Natural killer cell (primary cell): ENCODE results near the gene CITED4. TPM values are rescaled to one million over a fixed set of nuclear protein-coding genes. Genes with fewer than 3 reads are reported as not detected.

Experiments used
- ATAC-seq, 3 donors: fragments of 150-1000 bp in 2 of 3; fragments of 200-7000 bp in 1 of 3; cut with Tn5 transposase; 1 replicate in 1 of 3; 2 replicates in 2 of 3; pipeline ENCODE4 v1.10.0; 2021; ENCODE audit warnings: mild to moderate bottlenecking in 2 of 3, moderate library complexity in 2 of 3
- DNase-seq, 2 donors: peaks; one replicate each; pipeline versions ENCODE4 v3.0.0 to v3.0.0-alpha.2; 2013 to 2021; ENCODE audit warnings: mixed read lengths in 1 of 2
- H3K27ac ChIP-seq: one replicate; pipeline ENCODE4 v1.5.1; 2013; ENCODE audit warnings: mild to moderate bottlenecking, low read length
- H3K27me3 ChIP-seq: one replicate; pipeline ENCODE4 v1.6.1; 2013; ENCODE audit warnings: low read length; ENCODE audit not compliant: control insufficient read depth, insufficient read depth
- H3K36me3 ChIP-seq: one replicate; pipeline ENCODE4 v1.6.1; 2013; ENCODE audit warnings: low read length; ENCODE audit not compliant: control insufficient read depth, insufficient read depth
- H3K4me1 ChIP-seq: one replicate; pipeline ENCODE4 v1.6.1; 2013; ENCODE audit warnings: low read length; ENCODE audit not compliant: control insufficient read depth, insufficient read depth
- H3K4me3 ChIP-seq: one replicate; pipeline ENCODE4 v1.5.1; 2013; ENCODE audit warnings: low read length
- H3K9me3 ChIP-seq: one replicate; pipeline ENCODE4 v1.6.1; 2013; ENCODE audit warnings: low read length; ENCODE audit not compliant: control insufficient read depth, insufficient read depth
- H3K27ac Mint-ChIP-seq, 2 donors: one replicate each; pipeline ENCODE4 v1.8.0; 2022; ENCODE audit warnings: mild to moderate bottlenecking in 2 of 2, mixed read lengths in 2 of 2, moderate library complexity in 1 of 2
- H3K27me3 Mint-ChIP-seq, 2 donors: one replicate each; pipeline ENCODE4 v1.8.0; 2022; ENCODE audit warnings: low read depth in 2 of 2, mixed read lengths in 2 of 2
- H3K36me3 Mint-ChIP-seq: one replicate; pipeline ENCODE4 v1.8.0; 2022; ENCODE audit warnings: mixed read lengths
- H3K4me1 Mint-ChIP-seq, 2 donors: one replicate each; pipeline ENCODE4 v1.8.0; 2022; ENCODE audit warnings: mixed read lengths in 2 of 2
- H3K4me3 Mint-ChIP-seq: one replicate; pipeline ENCODE4 v1.8.0; 2022; ENCODE audit warnings: mild to moderate bottlenecking, moderate library complexity, mixed read lengths
- H3K9me3 Mint-ChIP-seq, 2 donors: one replicate each; pipeline ENCODE4 v1.8.0; 2022; ENCODE audit warnings: mixed read lengths in 2 of 2
- CTCF ChIP-seq: fragments of 200-600 bp; IDR thresholded peaks from one replicate; pipeline ENCODE4 v1.8.0; 2022; ENCODE audit warnings: antibody characterized with exemption
- WGBS: methylation state at CpG from one replicate; pipeline ENCODE4 v1.1.7; 2013; ENCODE audit warnings: missing lambda C conversion rate; ENCODE audit not compliant: insufficient coverage; 5-methylcytosine and 5-hydroxymethylcytosine counted together
- intact Hi-C: fragments of 100-400 bp; cut with micrococcal nuclease; formaldehyde crosslinking; loops from one replicate; pipeline ENCODE4 v1.14.2; 2022
- total RNA-seq, 4 donors: library from RNA; stranded (reverse); fragments of 120-200 nt in 1 of 4; gene quantifications; one replicate each; pipeline versions ENCODE4 v1.2.3 to v1.2.4, GENCODE V29; 2013 to 2022

CITED4 gene
- total RNA-seq, 3 donors from 2014 or later (not counting 1 experiment from before 2014, with no cell fraction given) = 3.5 to 7.7 (median 4.9) TPM

DNA sequence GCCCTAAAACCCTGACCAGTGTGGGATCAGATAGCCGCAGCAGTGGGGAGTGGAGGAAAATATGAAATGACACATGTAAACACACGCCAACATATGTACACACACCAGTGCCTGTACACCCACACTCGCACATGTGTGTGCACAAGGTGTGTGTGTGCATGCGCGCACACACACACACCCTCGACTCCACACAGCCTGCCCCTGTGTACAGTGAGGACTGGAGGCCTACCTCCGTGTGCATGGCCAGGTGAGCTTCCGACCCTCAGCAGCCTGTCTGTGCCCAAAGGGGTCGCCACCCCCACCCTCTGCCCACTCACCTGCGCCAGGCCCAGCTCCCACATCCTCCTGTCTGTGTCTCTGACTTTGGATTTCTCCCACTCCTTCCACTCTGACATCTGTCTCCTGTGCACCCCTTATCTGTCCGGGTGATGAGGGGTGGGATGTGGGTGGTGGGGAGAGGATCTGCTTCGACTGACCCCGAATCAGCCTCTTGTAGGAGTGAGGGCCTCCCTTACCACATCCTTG lies 31.7 kb downstream of the CITED4 start:
- DNase-seq = no peak
- Mint-ChIP-seq H3K36me3 (no peaks in the 10 kb centered on the region), H3K27ac (no peak overlapping the region), H3K9me3 (no peaks in the 10 kb centered on the region), H3K4me3 (no peak overlapping the region), H3K4me1 (peaks cover 5 to 10% of the 10 kb centered on the region in 2 donors), H3K27me3 (no peaks in the 10 kb centered on the region)
- no peak overlapping the region for H3K4me3 ChIP-seq
- intact Hi-C loops = no loop called here
- no peaks in the 10 kb centered on the region for H3K36me3 ChIP-seq
- no peaks in the 10 kb centered on the region for H3K27me3 ChIP-seq
- H3K4me1 ChIP-seq = peaks cover 10% of the 10 kb centered on the region
- TF ChIP-seq CTCF = no peak
- no peaks in the 10 kb centered on the region for H3K9me3 ChIP-seq
- no peak overlapping the region for H3K27ac ChIP-seq
- ATAC-seq = no peak
- 90% methylated on average over 11 of the region's 13 CpGs for WGBS

DNA sequence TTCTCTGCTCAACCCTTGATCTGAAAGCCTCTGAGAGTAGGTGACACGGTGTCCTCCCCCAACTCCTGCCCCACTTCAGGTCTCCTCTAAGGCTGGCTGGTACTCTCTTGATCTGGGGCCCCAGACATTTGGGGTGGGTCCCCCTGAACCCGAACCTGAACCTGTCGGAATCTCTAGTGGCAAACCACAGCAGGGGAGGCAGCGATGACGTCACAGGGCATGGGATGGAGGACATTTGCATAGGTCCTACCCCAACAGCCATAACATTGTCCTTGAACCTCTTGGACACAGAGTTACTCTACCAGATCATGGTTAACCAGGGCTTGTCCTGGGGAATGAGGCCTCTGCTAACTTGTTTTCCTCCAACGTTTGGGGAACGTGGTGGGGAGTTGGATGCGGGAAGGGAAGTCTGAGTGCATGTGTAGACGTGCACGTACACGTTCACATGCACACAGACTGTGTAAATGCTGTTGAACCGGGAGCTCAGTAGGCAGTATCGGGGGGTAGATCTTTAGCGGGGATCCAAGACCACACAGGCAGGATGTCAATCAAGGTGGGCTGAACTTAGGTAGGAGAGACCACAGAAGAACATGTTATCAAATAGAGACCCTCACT lies 32.4 kb downstream of the CITED4 start:
- no peak overlapping the region for H3K27ac Mint-ChIP-seq
- H3K36me3 Mint-ChIP-seq = no peaks in the 10 kb centered on the region
- Histone ChIP-seq H3K27ac (no peak overlapping the region), H3K4me1 (peaks cover 16% of the 10 kb centered on the region), H3K9me3 (no peaks in the 10 kb centered on the region), H3K36me3 (no peaks in the 10 kb centered on the region), H3K4me3 (no peak overlapping the region), H3K27me3 (no peaks in the 10 kb centered on the region)
- ATAC-seq (no peak), DNase-seq (no peak)
- intact Hi-C loops = no loop called here
- H3K4me3 Mint-ChIP-seq = no peak overlapping the region
- no peaks in the 10 kb centered on the region for H3K9me3 Mint-ChIP-seq
- 87% methylated on average over 13 of the region's 14 CpGs for WGBS
- no peaks in the 10 kb centered on the region for H3K27me3 Mint-ChIP-seq
- TF ChIP-seq CTCF = no peak
- H3K4me1 Mint-ChIP-seq = peaks cover 5 to 16% of the 10 kb centered on the region in 2 donors

GRCh38 chr1:40825996-40826395 lies 36.2 kb downstream of the CITED4 start:
- Mint-ChIP-seq H3K27me3 (no peaks in the 10 kb centered on the region), H3K4me1 (peaks cover 5 to 16% of the 10 kb centered on the region in 2 donors), H3K36me3 (no peaks in the 10 kb centered on the region), H3K4me3 (no peak overlapping the region), H3K27ac (no peak overlapping the region), H3K9me3 (no peaks in the 10 kb centered on the region)
- Histone ChIP-seq H3K4me3 (no peak overlapping the region), H3K27ac (no peak overlapping the region), H3K9me3 (no peaks in the 10 kb centered on the region), H3K27me3 (no peaks in the 10 kb centered on the region), H3K36me3 (no peaks in the 10 kb centered on the region), H3K4me1 (peaks cover 16% of the 10 kb centered on the region)
- ATAC-seq (peak in 1 of 3 donors; percentile 30), DNase-seq (no peak)
- WGBS = 6% methylated on average over 5 of the region's 5 CpGs
- no peak for TF ChIP-seq CTCF
- intact Hi-C loops = no loop called here

- no peak overlapping the region for H3K4me3 ChIP-seq
- Mint-ChIP-seq H3K36me3 (no peaks in the 10 kb centered on the region), H3K27me3 (no peaks in the 10 kb centered on the region), H3K4me1 (peaks cover 5 to 16% of the 10 kb centered on the region in 2 donors), H3K4me3 (no peak overlapping the region), H3K9me3 (no peaks in the 10 kb centered on the region), H3K27ac (peak overlapping the region in 1 of 2 donors; percentile 31)
- no peak overlapping the region for H3K27ac ChIP-seq
- H3K9me3 ChIP-seq = no peaks in the 10 kb centered on the region
- H3K4me1 ChIP-seq = peaks cover 16% of the 10 kb centered on the region
- no peaks in the 10 kb centered on the region for H3K36me3 ChIP-seq
- ATAC-seq (peak in 1 of 3 donors; percentile 28), DNase-seq (no peak)
- no peaks in the 10 kb centered on the region for H3K27me3 ChIP-seq
- TF ChIP-seq CTCF = no peak
- WGBS = 51% methylated on average over 3 of the region's 3 CpGs
- intact Hi-C loops = no loop called here
These were observed 36.8 kb downstream of the CITED4 start for GRCh38 chr1:40825435-40825788.
